NB4 (cell line): Measurements from ENCODE around the gene FLOT1.
"Not testable (repeated sequence)": the region's sequence is repeated elsewhere in the genome, so short reads cannot be mapped to it uniquely, and the experiment has no call there.

Experiments
- DNase-seq: peaks from one replicate; pipeline ENCODE4 v3.0.0; 2010; ENCODE audit warnings: low read depth
- H3K4me3 ChIP-seq: one replicate; pipeline ENCODE4 v1.5.1; 2011; ENCODE audit warnings: mild to moderate bottlenecking, low read depth, low read length, moderate library complexity
- MYC ChIP-seq: IDR thresholded peaks from 2 replicates; pipeline ENCODE4 v1.6.1; 2011; ENCODE audit warnings: low read depth, low read length
- POLR2A ChIP-seq: IDR thresholded peaks from 2 replicates; pipeline ENCODE4 v1.6.1; 2011; ENCODE audit warnings: mild to moderate bottlenecking; ENCODE audit not compliant: insufficient read length; ENCODE audit errors: extremely low read depth
- TF ChIP-seq, protein P1 (sequence below): IDR thresholded peaks from 2 replicates; pipeline ENCODE4 v1.6.1; 2011; ENCODE audit warnings: low read depth, low read length
- TF ChIP-seq, protein P2 (sequence below): IDR thresholded peaks from one replicate; pipeline ENCODE4 v1.5.1; 2012; ENCODE audit warnings: low read depth, low read length

Gene FLOT1

DNA sequence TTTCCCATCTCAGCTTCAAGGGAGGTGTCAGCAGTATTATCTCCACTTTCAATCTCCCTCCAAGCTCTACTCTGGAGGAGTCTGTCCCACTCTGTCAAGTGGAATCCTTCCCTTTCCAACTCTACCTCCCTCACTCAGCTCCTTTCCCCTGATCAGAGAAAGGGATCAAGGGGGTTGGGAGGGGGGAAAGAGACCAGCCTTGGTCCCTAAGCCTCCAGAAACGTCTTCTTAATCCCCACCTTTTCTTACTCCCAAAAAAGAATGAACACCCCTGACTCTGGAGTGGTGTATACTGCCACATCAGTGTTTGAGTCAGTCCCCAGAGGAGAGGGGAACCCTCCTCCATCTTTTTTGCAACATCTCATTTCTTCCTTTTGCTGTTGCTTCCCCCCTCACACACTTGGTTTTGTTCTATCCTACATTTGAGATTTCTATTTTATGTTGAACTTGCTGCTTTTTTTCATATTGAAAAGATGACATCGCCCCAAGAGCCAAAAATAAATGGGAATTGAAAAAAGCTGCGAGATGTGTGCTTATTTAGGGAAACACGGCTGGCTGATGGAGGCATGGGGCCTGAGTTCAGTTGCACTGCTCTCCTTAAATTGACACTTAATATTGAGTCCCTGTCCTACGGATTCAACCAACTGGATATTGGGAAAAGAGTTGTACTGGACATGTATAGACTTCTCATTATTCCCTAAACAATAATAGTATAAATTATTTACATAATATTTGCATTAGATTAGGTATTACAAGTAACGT is 17.4 kb downstream of the FLOT1 start:
- peak overlapping the region; percentile 17 for H3K4me3 ChIP-seq
- TF ChIP-seq MYC (no peak), POLR2A (peak; percentile 15)
- DNase-seq = peak; percentile 43

DNA sequence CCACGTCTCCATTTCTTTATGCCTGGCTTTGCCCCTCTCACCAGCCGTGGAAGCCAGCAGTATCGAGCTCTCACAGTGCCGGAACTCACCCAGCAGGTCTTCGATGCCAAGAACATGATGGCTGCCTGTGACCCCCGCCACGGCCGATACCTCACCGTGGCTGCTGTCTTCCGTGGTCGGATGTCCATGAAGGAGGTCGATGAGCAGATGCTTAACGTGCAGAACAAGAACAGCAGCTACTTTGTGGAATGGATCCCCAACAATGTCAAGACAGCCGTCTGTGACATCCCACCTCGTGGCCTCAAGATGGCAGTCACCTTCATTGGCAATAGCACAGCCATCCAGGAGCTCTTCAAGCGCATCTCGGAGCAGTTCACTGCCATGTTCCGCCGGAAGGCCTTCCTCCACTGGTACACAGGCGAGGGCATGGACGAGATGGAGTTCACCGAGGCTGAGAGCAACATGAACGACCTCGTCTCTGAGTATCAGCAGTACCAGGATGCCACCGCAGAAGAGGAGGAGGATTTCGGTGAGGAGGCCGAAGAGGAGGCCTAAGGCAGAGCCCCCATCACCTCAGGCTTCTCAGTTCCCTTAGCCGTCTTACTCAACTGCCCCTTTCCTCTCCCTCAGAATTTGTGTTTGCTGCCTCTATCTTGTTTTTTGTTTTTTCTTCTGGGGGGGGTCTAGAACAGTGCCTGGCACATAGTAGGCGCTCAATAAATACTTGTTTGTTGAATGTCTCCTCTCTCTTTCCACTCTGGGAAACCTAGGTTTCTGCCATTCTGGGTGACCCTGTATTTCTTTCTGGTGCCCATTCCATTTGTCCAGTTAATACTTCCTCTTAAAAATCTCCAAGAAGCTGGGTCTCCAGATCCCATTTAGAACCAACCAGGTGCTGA is 18.4 kb downstream of the FLOT1 start:
- not testable (repeated sequence) for DNase-seq
- H3K4me3 ChIP-seq = peak overlapping the region; percentile 37

DNA sequence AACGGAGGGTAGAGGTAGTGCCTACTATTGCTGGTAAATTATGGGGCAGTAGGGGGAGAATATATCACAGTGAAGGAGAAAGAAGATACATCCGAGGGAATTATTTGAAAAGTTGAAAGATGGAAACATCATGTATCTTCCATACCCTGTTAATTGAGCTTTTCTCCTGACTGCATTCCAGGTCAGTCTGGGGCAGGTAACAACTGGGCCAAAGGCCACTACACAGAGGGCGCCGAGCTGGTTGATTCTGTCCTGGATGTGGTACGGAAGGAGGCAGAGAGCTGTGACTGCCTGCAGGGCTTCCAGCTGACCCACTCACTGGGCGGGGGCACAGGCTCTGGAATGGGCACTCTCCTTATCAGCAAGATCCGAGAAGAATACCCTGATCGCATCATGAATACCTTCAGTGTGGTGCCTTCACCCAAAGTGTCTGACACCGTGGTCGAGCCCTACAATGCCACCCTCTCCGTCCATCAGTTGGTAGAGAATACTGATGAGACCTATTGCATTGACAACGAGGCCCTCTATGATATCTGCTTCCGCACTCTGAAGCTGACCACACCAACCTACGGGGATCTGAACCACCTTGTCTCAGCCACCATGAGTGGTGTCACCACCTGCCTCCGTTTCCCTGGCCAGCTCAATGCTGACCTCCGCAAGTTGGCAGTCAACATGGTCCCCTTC is 19.2 kb downstream of the FLOT1 start:
- peak overlapping the region; percentile 94 for H3K4me3 ChIP-seq
- not testable (repeated sequence) for DNase-seq

DNA sequence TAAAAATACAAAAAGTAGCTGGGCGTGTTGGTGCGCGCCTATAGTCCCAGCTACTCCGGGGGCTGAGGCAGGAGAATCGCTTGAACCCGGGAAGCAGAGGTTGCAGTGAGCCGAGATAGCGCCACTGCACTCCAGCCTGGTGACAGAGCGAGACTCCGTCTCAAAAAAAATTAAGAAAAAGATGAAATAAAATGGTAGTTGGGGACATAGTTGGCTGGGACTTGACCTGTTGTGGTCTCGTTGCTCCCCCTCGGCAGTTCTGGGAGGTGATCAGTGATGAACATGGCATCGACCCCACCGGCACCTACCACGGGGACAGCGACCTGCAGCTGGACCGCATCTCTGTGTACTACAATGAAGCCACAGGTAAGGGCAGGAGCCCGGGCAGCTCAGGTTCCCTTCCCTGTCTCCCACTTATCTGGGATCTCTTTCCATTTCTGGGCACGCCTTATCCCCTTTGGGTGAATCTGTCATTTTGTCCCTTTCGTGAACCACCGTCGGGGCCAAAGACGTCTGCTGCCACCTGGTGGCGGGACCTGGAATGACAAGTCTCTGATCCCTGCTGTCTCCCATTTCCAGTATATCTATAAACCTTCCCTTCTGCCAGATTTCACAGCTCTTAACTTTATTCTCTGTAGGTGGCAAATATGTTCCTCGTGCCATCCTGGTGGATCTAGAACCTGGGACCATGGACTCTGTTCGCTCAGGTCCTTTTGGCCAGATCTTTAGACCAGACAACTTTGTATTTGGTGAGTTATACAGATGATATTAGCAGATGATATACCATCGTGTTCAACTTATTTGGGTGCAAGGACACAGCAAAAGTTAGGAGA is 20.0 kb downstream of the FLOT1 start:
- TF ChIP-seq, protein P1, sequence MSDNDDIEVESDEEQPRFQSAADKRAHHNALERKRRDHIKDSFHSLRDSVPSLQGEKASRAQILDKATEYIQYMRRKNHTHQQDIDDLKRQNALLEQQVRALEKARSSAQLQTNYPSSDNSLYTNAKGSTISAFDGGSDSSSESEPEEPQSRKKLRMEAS = no peak
- TF ChIP-seq MYC (no peak), POLR2A (no peak)
- TF ChIP-seq, protein P2, sequence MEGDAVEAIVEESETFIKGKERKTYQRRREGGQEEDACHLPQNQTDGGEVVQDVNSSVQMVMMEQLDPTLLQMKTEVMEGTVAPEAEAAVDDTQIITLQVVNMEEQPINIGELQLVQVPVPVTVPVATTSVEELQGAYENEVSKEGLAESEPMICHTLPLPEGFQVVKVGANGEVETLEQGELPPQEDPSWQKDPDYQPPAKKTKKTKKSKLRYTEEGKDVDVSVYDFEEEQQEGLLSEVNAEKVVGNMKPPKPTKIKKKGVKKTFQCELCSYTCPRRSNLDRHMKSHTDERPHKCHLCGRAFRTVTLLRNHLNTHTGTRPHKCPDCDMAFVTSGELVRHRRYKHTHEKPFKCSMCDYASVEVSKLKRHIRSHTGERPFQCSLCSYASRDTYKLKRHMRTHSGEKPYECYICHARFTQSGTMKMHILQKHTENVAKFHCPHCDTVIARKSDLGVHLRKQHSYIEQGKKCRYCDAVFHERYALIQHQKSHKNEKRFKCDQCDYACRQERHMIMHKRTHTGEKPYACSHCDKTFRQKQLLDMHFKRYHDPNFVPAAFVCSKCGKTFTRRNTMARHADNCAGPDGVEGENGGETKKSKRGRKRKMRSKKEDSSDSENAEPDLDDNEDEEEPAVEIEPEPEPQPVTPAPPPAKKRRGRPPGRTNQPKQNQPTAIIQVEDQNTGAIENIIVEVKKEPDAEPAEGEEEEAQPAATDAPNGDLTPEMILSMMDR = peak; percentile 89
- DNase-seq = peak; percentile 84
- peak overlapping the region; percentile 94 for H3K4me3 ChIP-seq

DNA sequence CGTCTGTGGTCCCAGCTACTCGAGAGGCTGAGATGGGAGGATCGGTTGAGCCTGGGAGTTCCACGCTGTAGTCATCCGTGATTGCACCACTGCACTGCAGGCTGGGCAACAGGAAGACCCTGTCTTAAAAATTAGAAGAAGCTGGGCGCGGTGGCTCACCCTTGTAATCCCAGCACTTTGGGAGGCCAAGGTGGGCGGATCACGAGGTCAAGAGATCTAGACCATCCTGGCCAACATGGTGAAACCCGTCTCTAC is 20.5 kb downstream of the FLOT1 start:
- peak overlapping the region; percentile 94 for H3K4me3 ChIP-seq
- DNase-seq = peak; percentile 66

DNA sequence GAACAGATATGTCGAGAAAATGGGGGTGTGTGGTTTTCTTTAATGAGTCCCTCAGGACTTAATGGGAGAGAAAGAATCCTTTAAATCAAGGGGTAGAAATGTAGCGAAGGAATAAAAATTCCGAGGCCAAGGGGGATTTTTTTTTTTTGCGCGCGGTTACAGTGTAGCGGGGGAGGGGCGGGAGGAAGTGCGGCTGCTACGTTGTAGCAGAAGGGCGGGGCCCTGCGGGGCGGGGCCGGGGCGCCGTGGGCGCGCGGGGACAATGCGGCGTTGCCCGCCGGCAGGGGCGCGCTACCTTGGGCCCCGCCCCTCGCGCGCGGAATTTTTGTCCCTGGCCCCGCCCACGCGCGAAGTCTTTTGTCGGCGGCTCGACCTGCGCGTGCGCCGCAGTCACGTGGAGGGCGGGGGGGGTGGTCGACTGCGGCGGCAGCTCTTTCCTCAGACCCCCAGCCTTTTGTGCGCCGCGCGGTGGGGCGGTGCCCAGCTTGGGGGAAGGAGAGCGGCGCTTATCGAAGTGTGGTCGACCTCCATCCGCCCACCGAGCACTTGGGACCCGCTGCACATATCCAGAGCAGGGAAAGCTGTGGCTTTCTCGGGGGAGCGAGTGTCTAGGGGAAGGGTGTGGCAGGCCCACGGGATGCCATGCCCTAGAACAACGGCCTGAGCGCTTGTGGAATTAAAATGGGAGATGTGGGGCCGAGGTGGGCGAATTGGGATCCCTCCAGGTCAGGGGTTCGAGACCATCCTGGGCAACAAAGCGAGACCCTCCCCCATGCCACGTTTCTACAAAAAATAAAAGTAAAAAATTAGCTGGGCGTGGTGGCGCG is 21.1 kb downstream of the FLOT1 start:
- H3K4me3 ChIP-seq = peak overlapping the region; percentile 100
- TF ChIP-seq POLR2A = peak; percentile 37
- TF ChIP-seq, protein P1 = peak; percentile 79
- TF ChIP-seq MYC = no peak; the same call in 1 of the 2 replicates
- TF ChIP-seq, protein P2 = peak; percentile 15
- DNase-seq = peak; percentile 91

DNA sequence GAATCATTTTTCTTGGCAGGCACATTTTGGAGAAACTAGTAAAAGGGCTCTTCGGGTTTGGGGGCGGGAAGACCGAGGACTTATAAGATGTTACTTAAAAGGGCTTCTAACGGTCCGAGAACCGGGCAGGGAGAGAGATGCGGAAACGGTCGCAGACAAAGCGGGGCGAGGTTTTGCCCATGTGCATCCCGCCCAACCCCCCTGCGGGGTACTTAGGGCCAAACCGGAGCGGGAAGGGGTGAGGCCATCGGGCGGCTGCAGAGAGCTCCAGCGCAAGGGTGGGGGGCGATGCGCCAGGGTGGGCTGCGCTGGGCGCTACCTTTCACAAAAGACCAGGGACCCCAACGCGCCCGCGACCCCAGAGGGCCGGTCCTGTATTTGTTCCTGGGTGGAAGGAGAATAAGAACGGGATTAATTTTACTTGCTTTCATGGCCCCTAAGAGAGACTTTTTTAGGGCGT is 21.7 kb downstream of the FLOT1 start:
- peak overlapping the region; percentile 100 for H3K4me3 ChIP-seq
- peak; percentile 90 for DNase-seq
- TF ChIP-seq, protein P1 = no peak
- TF ChIP-seq MYC = peak; percentile 60
- no peak for TF ChIP-seq POLR2A
- TF ChIP-seq, protein P2 = no peak
